Spinal cord (tissue), 10 donors: ENCODE data around the gene PAM. TPM values are rescaled to one million over a fixed set of nuclear protein-coding genes. Genes with fewer than 3 reads are reported as not detected.

Experiments used
- DNase-seq, 6 donors: peaks; one replicate each; pipeline versions ENCODE4 v3.0.0 to v3.0.0-alpha.2; 2013 to 2015; ENCODE audit warnings: low spot score in 6 of 6, low read depth in 4 of 6
- H3K27ac ChIP-seq: one replicate; pipeline ENCODE4 v1.5.1; 2013; ENCODE audit warnings: low read depth, low read length, control low read depth
- H3K27me3 ChIP-seq: one replicate; pipeline ENCODE4 v1.6.1; 2013; ENCODE audit warnings: low read length; ENCODE audit not compliant: control insufficient read depth, insufficient read depth
- H3K36me3 ChIP-seq: one replicate; pipeline ENCODE4 v1.6.1; 2013; ENCODE audit warnings: low read length; ENCODE audit not compliant: control insufficient read depth, insufficient read depth
- H3K4me1 ChIP-seq: one replicate; pipeline ENCODE4 v1.6.1; 2013; ENCODE audit warnings: low read length; ENCODE audit not compliant: control insufficient read depth, insufficient read depth
- H3K4me3 ChIP-seq: one replicate; pipeline ENCODE4 v1.5.1; 2013; ENCODE audit warnings: low read depth, low read length, control low read depth
- H3K9me3 ChIP-seq: one replicate; pipeline ENCODE4 v1.6.1; 2013; ENCODE audit warnings: low read length; ENCODE audit not compliant: control insufficient read depth, insufficient read depth
- WGBS: methylation state at CpG from one replicate; pipeline ENCODE4 v1.1.5; 2013; ENCODE audit warnings: missing lambda C conversion rate; ENCODE audit not compliant: insufficient coverage; 5-methylcytosine and 5-hydroxymethylcytosine counted together
- polyA plus RNA-seq, 2 donors: library from polyadenylated mRNA; unstranded; fragments of 120-200 nt; gene quantifications; one replicate each; pipeline ENCODE4 v1.2.1, GENCODE V29; 2013; ENCODE audit not compliant: insufficient read length in 2 of 2
- total RNA-seq, 2 donors: library from RNA; depleted of rRNA in 1 of 2; stranded (reverse); fragments of 120-200 nt in 1 of 2; fragments of >200 nt in 1 of 2; gene quantifications; one replicate each; pipeline versions ENCODE4 v1.2.3 to v1.2.4, GENCODE V29; 2013 to 2014
- donor health status: healthy.

PAM gene
- total and polyA plus RNA-seq, 4 donors: 127 to 201 (median 172) TPM

DNA sequence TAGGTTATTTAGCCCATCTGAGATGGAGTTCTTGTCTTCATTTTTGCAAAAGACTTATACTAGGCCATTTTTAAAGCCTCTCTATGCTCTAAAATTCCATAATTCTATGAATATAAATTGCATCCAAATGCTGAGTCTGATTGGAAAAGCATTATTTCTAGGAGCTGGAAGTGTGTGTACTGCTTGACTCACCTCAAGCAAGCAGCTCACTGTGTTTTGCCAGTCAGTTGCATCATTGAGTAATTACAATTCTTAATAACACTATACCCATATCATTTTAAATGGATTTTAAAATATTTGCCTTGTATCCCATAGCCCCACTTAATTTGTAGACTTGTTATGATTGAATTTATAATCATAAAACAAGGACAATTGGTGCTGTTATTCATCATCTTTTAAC is 161.0 kb downstream of the PAM start:
- H3K9me3 ChIP-seq: no peaks in the 10 kb centered on the region
- H3K27me3 ChIP-seq: no peaks in the 10 kb centered on the region
- no peak for DNase-seq
- no peaks in the 10 kb centered on the region for H3K4me1 ChIP-seq
- H3K36me3 ChIP-seq: no peaks in the 10 kb centered on the region
- H3K4me3 ChIP-seq: no peak overlapping the region
- no peak overlapping the region for H3K27ac ChIP-seq

DNA sequence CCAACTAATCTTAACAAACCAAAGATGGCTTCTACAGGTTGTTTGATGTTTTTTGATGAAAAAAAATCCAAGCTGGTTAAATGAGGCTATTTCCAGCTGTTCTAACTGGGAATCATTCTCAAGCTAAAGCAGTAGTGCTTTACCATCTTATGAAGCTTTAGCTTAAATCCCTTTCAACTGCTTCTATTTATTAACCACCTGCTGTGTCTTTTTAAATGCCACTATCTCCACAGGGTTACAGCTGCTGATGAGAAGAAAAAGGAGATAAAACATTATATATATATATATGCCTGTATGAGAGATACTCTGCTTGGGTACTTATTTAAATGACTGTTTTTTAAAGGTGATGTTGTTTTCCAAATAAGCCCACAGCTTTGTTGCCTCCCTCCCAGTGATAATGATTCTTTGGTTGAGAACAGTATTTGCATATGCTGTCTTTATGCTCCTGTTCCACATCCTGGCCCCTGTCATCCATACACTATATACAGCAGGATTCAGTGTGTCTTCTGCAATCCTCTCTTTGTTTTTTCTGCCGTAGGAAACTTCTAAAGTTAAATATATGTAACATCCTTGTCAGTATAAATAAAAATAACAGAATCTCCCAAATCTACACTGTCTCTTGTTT is 164.0 kb downstream of the PAM start:
- H3K27me3 ChIP-seq: no peaks in the 10 kb centered on the region
- no peaks in the 10 kb centered on the region for H3K36me3 ChIP-seq
- no peaks in the 10 kb centered on the region for H3K4me1 ChIP-seq
- no peaks in the 10 kb centered on the region for H3K9me3 ChIP-seq
- H3K4me3 ChIP-seq: no peak overlapping the region
- peak in 1 of 6 donors; percentile 86 for DNase-seq
- no CpG with 5 or more reads among the region's 1 CpG for WGBS
- no peak overlapping the region for H3K27ac ChIP-seq

DNA sequence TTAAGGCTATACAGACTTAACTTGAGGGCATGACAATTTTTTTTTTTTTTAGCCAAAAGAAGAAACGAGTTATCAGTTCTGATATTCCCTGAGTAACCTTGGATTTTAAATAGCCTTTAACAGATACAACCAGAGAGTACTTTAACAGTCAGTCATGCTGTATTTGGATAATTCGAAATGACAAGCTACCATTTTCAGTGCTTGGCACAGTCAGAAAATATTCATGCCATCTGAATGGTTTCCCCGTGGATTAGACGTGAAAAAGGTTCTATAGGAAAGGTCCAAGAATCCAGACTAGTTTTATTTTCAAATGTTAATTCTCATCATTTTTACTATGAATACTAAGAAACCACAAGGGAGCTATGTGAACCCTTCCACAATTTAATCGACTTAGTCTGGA is 165.7 kb downstream of the PAM start:
- H3K27ac ChIP-seq: no peak overlapping the region
- WGBS: 86% methylated on average over 1 of the region's 5 CpGs

DNA sequence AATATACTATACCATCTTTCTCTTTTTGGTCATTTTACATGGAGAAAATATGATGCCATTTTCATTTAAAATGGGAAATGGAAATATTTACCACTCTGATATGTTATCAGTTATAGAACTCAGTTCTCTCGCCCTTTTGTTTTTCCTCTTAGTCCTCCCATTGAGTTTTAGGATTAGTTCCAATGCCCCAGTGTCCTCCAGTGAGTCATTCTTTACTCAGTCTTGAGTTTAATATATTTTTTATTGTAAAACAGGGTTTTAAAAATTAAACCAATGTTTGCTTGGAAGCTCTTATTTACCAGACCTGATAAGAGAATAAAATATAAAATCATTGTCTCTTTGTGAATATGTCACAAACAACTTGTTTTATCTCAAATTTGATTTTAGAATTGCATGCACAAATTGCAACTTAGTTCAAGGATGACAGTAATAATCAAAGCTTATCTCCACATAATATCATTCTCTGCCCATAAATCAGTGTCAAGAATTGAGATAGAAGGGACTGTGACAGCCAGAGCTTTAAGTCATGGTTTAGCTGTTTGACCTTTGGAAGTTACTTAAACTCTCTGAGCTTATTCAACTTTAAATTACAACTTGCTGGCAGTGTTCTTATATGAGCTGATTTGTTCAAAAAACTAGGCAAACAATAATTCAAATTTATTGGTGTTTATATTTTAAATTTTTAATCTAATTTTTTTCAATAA is 166.4 kb downstream of the PAM start:
- no peaks in the 10 kb centered on the region for H3K9me3 ChIP-seq
- WGBS: no CpG with 5 or more reads among the region's 1 CpG
- H3K27ac ChIP-seq: no peak overlapping the region
- no peaks in the 10 kb centered on the region for H3K27me3 ChIP-seq
- no peak overlapping the region for H3K4me3 ChIP-seq
- DNase-seq: no peak
- no peaks in the 10 kb centered on the region for H3K36me3 ChIP-seq
- no peaks in the 10 kb centered on the region for H3K4me1 ChIP-seq

More for the DNA sequence above, 165.7 kb downstream of the PAM start:
- Histone ChIP-seq H3K4me3 (no peak overlapping the region), H3K27me3 (no peaks in the 10 kb centered on the region), H3K36me3 (no peaks in the 10 kb centered on the region), H3K9me3 (no peaks in the 10 kb centered on the region), H3K4me1 (no peaks in the 10 kb centered on the region)
- DNase-seq: no peak

DNA sequence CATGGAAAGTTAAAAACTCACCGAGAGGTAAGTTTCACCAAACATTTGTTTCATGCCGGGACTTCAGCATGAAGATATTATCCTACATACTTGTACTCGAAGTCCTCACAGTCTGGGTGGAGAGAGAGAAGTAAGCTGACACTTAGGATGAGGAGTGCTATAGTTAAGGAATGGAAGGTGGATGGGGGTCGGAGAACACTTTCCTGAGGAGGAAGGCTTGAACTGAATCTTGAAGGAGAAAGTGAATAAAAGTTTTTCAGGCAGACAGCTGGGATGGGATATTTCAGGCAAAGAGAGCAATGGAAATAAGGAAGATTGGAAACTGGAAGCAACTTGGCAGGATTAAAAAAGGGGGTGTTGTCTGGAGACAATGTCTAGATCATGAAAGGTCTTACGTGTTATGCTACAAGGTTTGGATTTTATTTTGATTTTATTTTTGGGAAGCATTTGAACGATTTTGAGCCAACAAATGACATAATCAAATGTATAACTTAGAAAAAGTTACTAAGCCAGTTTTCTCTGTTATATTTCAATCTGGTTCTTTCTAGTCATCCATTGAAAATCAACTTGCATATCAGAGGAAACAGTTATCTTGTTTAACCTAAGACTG is 167.1 kb downstream of the PAM start:
- H3K36me3 ChIP-seq: no peaks in the 10 kb centered on the region
- no peak overlapping the region for H3K4me3 ChIP-seq
- H3K27ac ChIP-seq: no peak overlapping the region
- no peaks in the 10 kb centered on the region for H3K9me3 ChIP-seq
- WGBS: 88% methylated on average over 1 of the region's 6 CpGs
- H3K27me3 ChIP-seq: no peaks in the 10 kb centered on the region
- no peaks in the 10 kb centered on the region for H3K4me1 ChIP-seq
- DNase-seq: no peak

DNA sequence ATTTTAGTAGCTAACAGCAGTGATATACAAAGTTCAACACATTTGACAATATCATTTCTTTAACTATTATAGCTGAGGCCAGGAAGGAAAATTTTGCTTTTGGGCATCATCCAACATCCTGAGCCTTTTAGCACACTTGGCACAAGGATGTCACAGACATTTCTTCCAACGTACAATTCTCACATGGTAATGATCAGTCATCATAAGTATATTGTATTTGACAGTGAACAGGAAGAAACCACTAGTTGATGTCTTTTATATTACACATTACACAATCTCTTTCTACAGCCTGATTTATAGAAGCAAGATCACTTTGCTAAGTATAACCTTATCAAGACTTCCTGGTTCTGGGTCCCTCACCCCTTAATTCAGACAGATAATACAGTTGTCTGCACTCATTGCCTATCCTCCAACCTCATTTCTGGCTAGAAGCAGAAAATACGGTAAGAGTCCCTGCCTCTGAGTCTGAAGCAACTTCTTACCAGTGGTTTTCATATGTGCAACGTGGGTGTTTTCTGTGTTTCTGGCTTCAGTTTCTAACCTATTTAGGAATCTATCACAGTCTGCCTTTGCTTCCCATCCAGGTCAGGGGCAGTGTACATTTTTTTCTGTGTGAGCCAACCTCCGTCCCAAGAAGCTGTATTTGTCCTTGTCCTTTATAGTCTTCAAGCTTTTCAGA is 167.8 kb downstream of the PAM start:
- Histone ChIP-seq H3K27me3 (no peaks in the 10 kb centered on the region), H3K4me3 (no peak overlapping the region), H3K4me1 (no peaks in the 10 kb centered on the region), H3K36me3 (no peaks in the 10 kb centered on the region), H3K9me3 (no peaks in the 10 kb centered on the region), H3K27ac (no peak overlapping the region)
- 100% methylated on average over 2 of the region's 4 CpGs for WGBS
- peak in 1 of 6 donors; percentile 65 for DNase-seq

DNA sequence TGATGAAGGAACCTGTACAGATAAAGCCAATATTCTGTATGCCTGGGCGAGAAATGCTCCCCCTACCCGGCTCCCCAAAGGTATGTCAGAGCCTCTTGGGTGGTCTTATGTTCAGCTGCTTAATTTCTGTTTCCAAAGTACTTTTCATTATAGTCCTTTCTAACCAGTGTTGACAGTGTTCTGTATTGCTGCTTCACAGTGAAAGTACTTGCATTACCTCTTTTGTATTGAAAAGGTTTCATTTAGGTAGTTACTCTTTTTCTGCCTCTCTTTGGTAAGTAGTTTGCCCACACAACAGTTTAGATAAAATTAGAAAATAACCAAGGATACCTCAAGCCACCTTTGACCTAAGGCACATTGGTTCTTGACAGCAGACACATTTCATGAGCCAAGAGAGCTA is 169.9 kb downstream of the PAM start:
- Histone ChIP-seq H3K4me1 (no peaks in the 10 kb centered on the region), H3K9me3 (no peaks in the 10 kb centered on the region), H3K4me3 (no peak overlapping the region), H3K27me3 (no peaks in the 10 kb centered on the region), H3K36me3 (no peaks in the 10 kb centered on the region), H3K27ac (no peak overlapping the region)
- no peak for DNase-seq
- whole genome bisulfite sequencing: no CpG with 5 or more reads among the region's 2 CpGs

DNA sequence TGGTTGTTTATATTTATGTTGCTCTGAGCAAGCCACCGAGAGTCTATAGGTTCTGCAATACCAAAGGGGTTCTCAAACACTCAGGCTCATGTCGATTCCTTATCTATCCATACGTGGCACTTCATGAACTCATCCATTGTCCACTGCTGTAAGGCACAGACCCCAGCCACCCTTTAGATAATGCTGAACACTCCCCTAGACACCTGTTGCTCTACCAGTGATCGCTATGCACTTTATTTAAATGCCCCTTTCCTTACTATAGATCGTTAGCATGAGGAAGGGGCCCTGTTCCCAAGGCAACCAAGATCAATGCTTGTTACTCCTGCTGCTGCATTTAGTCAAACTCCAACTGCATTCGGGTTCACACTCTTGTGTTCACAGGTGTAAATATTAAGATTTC is 171.9 kb downstream of the PAM start:
- Histone ChIP-seq H3K4me3 (no peak overlapping the region), H3K36me3 (no peaks in the 10 kb centered on the region), H3K27ac (no peak overlapping the region), H3K9me3 (no peaks in the 10 kb centered on the region), H3K27me3 (no peaks in the 10 kb centered on the region), H3K4me1 (no peaks in the 10 kb centered on the region)
- 40% methylated on average over 4 of the region's 6 CpGs for WGBS
- no peak for DNase-seq

DNA sequence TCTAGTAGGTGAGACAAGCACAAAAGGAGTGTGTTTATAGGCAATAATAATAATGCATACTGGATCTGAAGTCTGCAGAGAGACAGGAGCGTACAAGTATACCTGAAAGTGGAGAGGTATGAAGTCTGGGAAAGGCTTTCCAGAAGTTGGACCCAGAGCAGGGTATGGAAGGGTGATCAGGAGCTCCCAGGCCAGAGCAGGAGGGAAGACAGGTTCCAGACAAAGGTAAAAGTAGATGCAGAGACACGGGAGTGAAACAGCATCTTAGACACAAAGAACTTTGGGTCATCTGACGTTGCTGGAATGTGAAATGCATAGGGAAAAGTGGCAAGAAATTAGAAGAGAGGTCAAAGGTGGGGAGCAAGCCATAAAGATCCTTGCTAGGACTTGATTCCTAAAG is 175.1 kb downstream of the PAM start:
- H3K4me3 ChIP-seq: no peak overlapping the region

More for the DNA sequence above, 175.1 kb downstream of the PAM start:
- 68% methylated on average over 3 of the region's 3 CpGs for WGBS
- DNase-seq: no peak
- Histone ChIP-seq H3K9me3 (no peaks in the 10 kb centered on the region), H3K4me1 (no peaks in the 10 kb centered on the region), H3K27me3 (no peaks in the 10 kb centered on the region), H3K36me3 (no peaks in the 10 kb centered on the region), H3K27ac (no peak overlapping the region)
